HepG2 (cell line): ENCODE data around the gene ADAMTS14. TPM values are rescaled to one million over a fixed set of nuclear protein-coding genes. Genes with fewer than 3 reads are reported as not detected.

ENCODE experiments used
- ATAC-seq: fragments of 200-7000 bp; cut with Tn5 transposase; 3 replicates; pipeline ENCODE4 v1.9.1; 2020; ENCODE audit warnings: mild to moderate bottlenecking, moderate library complexity
- BruUV-seq: library from RNA; stranded (reverse); fragments of 400-500 nt; replicated peaks from 2 replicates; lab custom pipeline; 2021; lab: Mats Ljungman, UMichigan
- CTCF ChIA-PET: fragments of 300-600 bp; formaldehyde crosslinking; extraction: SDS; loops from one replicate; lab custom pipeline; 2021; ENCODE audit warnings: low total read pairs, inconsistent platforms, low intra/inter-chr PET ratio; lab: Yijun Ruan, JAX
- POLR2A ChIA-PET: fragments of 350-600 bp; sonication (Branson Sonifier 250); formaldehyde crosslinking; loops from one replicate; lab custom pipeline; 2020; ENCODE audit warnings: antibody characterized with exemption, inconsistent platforms; lab: Yijun Ruan, JAX
- DNase-seq: peaks from one replicate; pipeline ENCODE4 v3.0.0-alpha.2; 2015; ENCODE audit warnings: low spot score
- FAIRE-seq: peaks from 3 replicates; lab custom pipeline; 2011; peaks lifted over from hg19 to GRCh38; lab: Jason Lieb, UNC
- H2AFZ ChIP-seq: one replicate; pipeline ENCODE4 v1.6.1; 2011; ENCODE audit warnings: low read length, inconsistent platforms
- H3K27ac ChIP-seq: fragments of 300-600 bp; 3 replicates; pipeline ENCODE4 v1.8.0; 2011; ENCODE audit warnings: mixed run types, mild to moderate bottlenecking, mixed read lengths, low read length, inconsistent platforms; ENCODE audit not compliant: insufficient read depth; ENCODE audit errors: extremely low read length
- H3K27me3 ChIP-seq, 2 experiments: fragments of 200-600 bp in 1 of 2; 2 replicates in 1 of 2; 3 replicates in 1 of 2; pipeline versions ENCODE4 v1.6.0 to v1.8.0; 2011; ENCODE audit warnings: low read length in 2 of 2, mild to moderate bottlenecking in 2 of 2, moderate library complexity in 2 of 2, inconsistent platforms in 1 of 2; ENCODE audit not compliant: insufficient read depth in 2 of 2, control insufficient read depth in 1 of 2
- H3K36me3 ChIP-seq, 2 experiments: fragments of 200-600 bp in 1 of 2; replicated peaks in 1 of 2; 2 replicates in 1 of 2; 3 replicates in 1 of 2; pipeline versions ENCODE4 v1.5.1 to v1.8.0; 2011; ENCODE audit warnings: low read length in 2 of 2, inconsistent platforms in 1 of 2; ENCODE audit not compliant: insufficient read depth in 2 of 2, control insufficient read depth in 1 of 2
- H3K4me1 ChIP-seq: 2 replicates; pipeline ENCODE4 v1.5.1; 2012; ENCODE audit warnings: low read length, inconsistent platforms; ENCODE audit not compliant: insufficient read depth
- H3K4me2 ChIP-seq: 2 replicates; pipeline ENCODE4 v1.6.0; 2011; ENCODE audit warnings: low read depth, low read length, inconsistent platforms
- H3K4me3 ChIP-seq, 3 experiments: fragments of 200-600 bp in 1 of 3; sonication (generic), shearing (Covaris generic) in 1 of 3; replicated peaks in 1 of 3; 2 replicates each; pipeline ENCODE4 v1.5.1; 2011 to 2016; ENCODE audit warnings: low read length in 3 of 3, inconsistent platforms in 2 of 3, low read depth in 2 of 3, mild to moderate bottlenecking in 2 of 3, control low read depth in 1 of 3, mixed read lengths in 1 of 3; ENCODE audit not compliant: insufficient read depth in 1 of 3
- H3K79me2 ChIP-seq: one replicate; pipeline ENCODE4 v1.6.1; 2011; ENCODE audit warnings: low read length, inconsistent platforms; ENCODE audit not compliant: insufficient read depth
- H3K9ac ChIP-seq: 2 replicates; pipeline ENCODE4 v1.6.0; 2011; ENCODE audit warnings: mild to moderate bottlenecking, low read depth, low read length, inconsistent platforms; ENCODE audit not compliant: insufficient read depth
- H3K9me3 ChIP-seq: 2 replicates; pipeline ENCODE4 v1.5.1; 2012; ENCODE audit warnings: mild to moderate bottlenecking, low read length
- H4K20me1 ChIP-seq: 2 replicates; pipeline ENCODE4 v1.6.0; 2011; ENCODE audit warnings: inconsistent platforms, mild to moderate bottlenecking, low read length, moderate library complexity; ENCODE audit not compliant: insufficient read depth
- BCL6 ChIP-seq: IDR thresholded peaks from 2 replicates; pipeline ENCODE4 v1.6.1; 2016; ENCODE audit warnings: missing genetic modification reagents, missing compliant biosample characterization
- CBX2 ChIP-seq, 2 experiments: fragments of 200-600 bp in 1 of 2; sonication (generic); formaldehyde crosslinking in 1 of 2; IDR thresholded peaks; 2 replicates each; pipeline versions ENCODE4 v1.7.0 to v1.8.1; 2018 to 2022; ENCODE audit warnings: low read depth in 2 of 2, low read length in 1 of 2, mild to moderate bottlenecking in 1 of 2, missing genetic modification reagents in 1 of 2
- CBX5 ChIP-seq: sonication (generic); formaldehyde crosslinking; IDR thresholded peaks from 2 replicates; pipeline ENCODE4 v1.4.0; 2020; ENCODE audit warnings: missing genetic modification reagents, borderline replicate concordance
- CERS6 ChIP-seq: sonication (generic); formaldehyde crosslinking; IDR thresholded peaks from 2 replicates; pipeline ENCODE4 v1.5.0; 2020; ENCODE audit warnings: missing genetic modification reagents
- DNMT1 ChIP-seq: sonication (generic); formaldehyde crosslinking; IDR thresholded peaks from 2 replicates; pipeline ENCODE4 v1.5.1; 2020; ENCODE audit warnings: mild to moderate bottlenecking, missing genetic modification reagents
- GATAD2A ChIP-seq: IDR thresholded peaks from 2 replicates; pipeline ENCODE4 v1.6.1; 2016
- HNRNPLL ChIP-seq: fragments of 200-400 bp; formaldehyde crosslinking; IDR thresholded peaks from 2 replicates; pipeline ENCODE4 v1.6.1; 2017; ENCODE audit warnings: mild to moderate bottlenecking, low read depth, low read length; ENCODE audit not compliant: poor library complexity, severe bottlenecking
- RFXANK ChIP-seq: IDR thresholded peaks from 2 replicates; pipeline ENCODE4 v1.6.1; 2016
- SALL1 ChIP-seq: sonication (generic); formaldehyde crosslinking; IDR thresholded peaks from 2 replicates; pipeline ENCODE4 v1.8.0; 2022; ENCODE audit warnings: mild to moderate bottlenecking, missing genetic modification reagents
- SIX1 ChIP-seq: sonication (generic); formaldehyde crosslinking; IDR thresholded peaks from 2 replicates; pipeline ENCODE4 v1.4.0; 2020; ENCODE audit warnings: missing genetic modification reagents, borderline replicate concordance
- SOX13 ChIP-seq, 3 experiments: fragments of 450-650 bp in 1 of 3; sonication (generic) in 1 of 3; formaldehyde crosslinking in 1 of 3; IDR thresholded peaks in 2 of 3; conservative IDR thresholded peaks in 1 of 3; 2 replicates each; pipeline versions ENCODE4 v1.5.0 to v1.6.1; 2016 to 2020; ENCODE audit warnings: antibody characterized with exemption in 1 of 3, mild to moderate bottlenecking in 1 of 3, missing compliant biosample characterization in 1 of 3, missing genetic modification reagents in 1 of 3, moderate library complexity in 1 of 3
- TMF1 ChIP-seq: sonication (generic); formaldehyde crosslinking; IDR thresholded peaks from 2 replicates; pipeline ENCODE4 v1.8.1; 2022; ENCODE audit warnings: low read depth, missing genetic modification reagents
- ZNF329 ChIP-seq: sonication (generic); formaldehyde crosslinking; IDR thresholded peaks from 2 replicates; pipeline ENCODE4 v1.9.0; 2021; ENCODE audit warnings: low read depth, mild to moderate bottlenecking, missing genetic modification reagents
- ZNF704 ChIP-seq: sonication (generic); formaldehyde crosslinking; IDR thresholded peaks from 2 replicates; pipeline ENCODE4 v1.8.1; 2023; ENCODE audit warnings: mild to moderate bottlenecking, inconsistent platforms, moderate library complexity, missing genetic modification reagents, borderline replicate concordance
- WGBS: methylation state at CpG from one replicate; pipeline ENCODE4 v1.1.6; 2017; ENCODE audit warnings: low lambda C conversion rate; 5-methylcytosine and 5-hydroxymethylcytosine counted together
- in situ Hi-C: cut with HindIII; loops from 2 replicates; pipeline ENCODE4 v1.10.0; 2017; ENCODE audit warnings: low pct_unique_long_range_greater_than_20kb; ENCODE audit not compliant: extremely low pct_ligation_motif_present
- intact Hi-C: fragments of 100-400 bp; cut with micrococcal nuclease; formaldehyde crosslinking; loops from one replicate; pipeline ENCODE4 v1.10.0; 2022; ENCODE audit not compliant: unreplicated experiment
- polyA plus RNA-seq, 8 experiments: library from polyadenylated mRNA; depleted of rRNA in 3 of 8; stranded (reverse) in 7 of 8; unstranded in 1 of 8; fragments of >200 nt; fragmentation: Illumina TruSeq in 4 of 8; extraction: Trizol in 4 of 8; gene quantifications; 2 replicates each; pipeline versions ENCODE4 v1.2.1 to v1.2.3, GENCODE V29; 2011 to 2016; ENCODE audit warnings: low read depth in 4 of 8, missing spikeins in 1 of 8, mixed read lengths in 1 of 8; ENCODE audit not compliant: insufficient read depth in 1 of 8
- total RNA-seq, 5 experiments: library from RNA; depleted of rRNA; stranded (reverse); fragments of >200 nt; fragmentation: Illumina TruSeq; extraction: Trizol; gene quantifications; 2 replicates each; pipeline ENCODE4 v1.2.3, GENCODE V29; 2016; ENCODE audit warnings: low read depth in 1 of 5
- TF ChIP-seq, protein P1 (sequence below): sonication (generic); formaldehyde crosslinking; IDR thresholded peaks from 2 replicates; pipeline ENCODE4 v1.5.0; 2020; ENCODE audit warnings: missing genetic modification reagents

ADAMTS14 gene
- total and polyA plus RNA-seq, 2 of the 13 experiments (the other 11 are each of a cell fraction or from before 2014, with no cell fraction given): 0.04 to 0.07 TPM

- TF ChIP-seq BCL6 (peak; percentile 78), HNRNPLL (no peak), CBX5 (CRISPR knock-in tag) (0 out of 2 replicates have a peak, but pooled peaks have one; percentile 48), GATAD2A (CRISPR knock-in tag) (0 out of 2 replicates have a peak, but pooled peaks have one; percentile 14), CERS6 (CRISPR knock-in tag) (no peak), SOX13 (IDR thresholded peaks at IDR 0.05) (no peak), SOX13 (CRISPR knock-in tag; conservative IDR thresholded peaks at IDR 0.05 in 1 of 2, IDR thresholded peaks at IDR 0.05 in 1 of 2) (peak in 1 of 2 experiments; percentile 71; a peak in 2 of 4 replicates), TMF1 (CRISPR knock-in tag) (no peak), ZNF329 (CRISPR knock-in tag) (no peak)
Measured at GRCh38 chr10:70648427-70648826, 23.9 kb upstream of the ADAMTS14 start (continued).

DNA sequence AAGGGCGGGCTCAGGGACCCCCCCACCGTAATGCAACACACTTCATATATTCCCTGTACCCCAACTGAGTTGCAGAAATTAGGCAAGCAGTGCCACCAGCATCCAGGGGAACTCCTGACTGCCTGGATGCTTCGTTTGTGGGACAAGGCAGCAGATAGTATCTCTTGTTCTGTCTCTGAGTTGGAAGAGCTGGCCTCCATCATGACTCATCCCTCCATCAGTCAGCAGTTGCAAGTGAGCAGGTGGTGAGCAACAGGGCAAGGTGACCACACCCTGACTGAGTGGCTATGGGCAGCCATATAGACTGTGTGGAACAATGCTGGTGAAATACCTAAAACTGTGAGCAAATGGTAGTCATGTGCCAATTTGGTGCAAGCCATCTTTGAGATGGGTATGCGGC lies 22.8 kb upstream of the ADAMTS14 start:
- H3K4me1 ChIP-seq: 0 out of 2 replicates have a peak, but pooled peaks cover 4% of the 10 kb centered on the region
- no peak for ATAC-seq
- POLR2A ChIA-PET: no interaction called here
- no peak for FAIRE-seq
- TF ChIP-seq SIX1 (no peak), SALL1 (CRISPR knock-in tag) (no peak), DNMT1 (CRISPR knock-in tag) (no peak), ZNF329 (CRISPR knock-in tag) (no peak), RFXANK (CRISPR knock-in tag) (no peak), ZNF704 (CRISPR knock-in tag) (no peak), CBX2 (IDR thresholded peaks at IDR 0.05; ENCODE audit: low read depth, low read length) (no peak), CBX2 (CRISPR knock-in tag; IDR thresholded peaks at IDR 0.05; ENCODE audit: low read depth) (no peak)
- TF ChIP-seq, protein P1, sequence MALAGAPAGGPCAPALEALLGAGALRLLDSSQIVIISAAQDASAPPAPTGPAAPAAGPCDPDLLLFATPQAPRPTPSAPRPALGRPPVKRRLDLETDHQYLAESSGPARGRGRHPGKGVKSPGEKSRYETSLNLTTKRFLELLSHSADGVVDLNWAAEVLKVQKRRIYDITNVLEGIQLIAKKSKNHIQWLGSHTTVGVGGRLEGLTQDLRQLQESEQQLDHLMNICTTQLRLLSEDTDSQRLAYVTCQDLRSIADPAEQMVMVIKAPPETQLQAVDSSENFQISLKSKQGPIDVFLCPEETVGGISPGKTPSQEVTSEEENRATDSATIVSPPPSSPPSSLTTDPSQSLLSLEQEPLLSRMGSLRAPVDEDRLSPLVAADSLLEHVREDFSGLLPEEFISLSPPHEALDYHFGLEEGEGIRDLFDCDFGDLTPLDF (CRISPR knock-in tag): no peak
- TF ChIP-seq, all 625 proteins: peak for 0
- CTCF ChIA-PET: no interaction called here
- Histone ChIP-seq H3K9me3 (peaks cover 26% of the 10 kb centered on the region), H3K9ac (no peak overlapping the region), H3K4me3 (no peak overlapping the region), H3K27ac (no peak overlapping the region), H2AFZ (no peak overlapping the region), H3K4me2 (no peak overlapping the region), H3K27me3 (no peaks in the 10 kb centered on the region), H3K79me2 (no peaks in the 10 kb centered on the region), H4K20me1 (no peaks in the 10 kb centered on the region), H3K36me3 (no peaks in the 10 kb centered on the region)
- 0% methylated on average over 3 of the region's 4 CpGs for WGBS
- in situ Hi-C loops: no loop called here
- intact Hi-C loops: no loop called here
- BruUV-seq: no TSS peak
- DNase-seq: no peak
